Endothelial cell (in vitro differentiated cells): ENCODE results near the gene ACKR2. TPM values are rescaled to one million over a fixed set of nuclear protein-coding genes. Genes with fewer than 3 reads are reported as not detected.

Source experiments
- DNase-seq: peaks from one replicate; pipeline ENCODE4 v3.0.0; 2021; ENCODE audit warnings: low spot score
- H3K27ac Mint-ChIP-seq: one replicate; pipeline ENCODE4 v1.8.0; 2021; ENCODE audit warnings: mixed read lengths, inconsistent platforms; ENCODE audit not compliant: unreplicated experiment
- H3K27me3 Mint-ChIP-seq: one replicate; pipeline ENCODE4 v1.8.0; 2021; ENCODE audit warnings: mild to moderate bottlenecking, moderate library complexity, mixed read lengths, inconsistent platforms; ENCODE audit not compliant: unreplicated experiment
- H3K36me3 Mint-ChIP-seq: one replicate; pipeline ENCODE4 v1.8.0; 2021; ENCODE audit warnings: mild to moderate bottlenecking, low read depth, mixed read lengths, inconsistent platforms; ENCODE audit not compliant: unreplicated experiment
- H3K4me1 Mint-ChIP-seq: one replicate; pipeline ENCODE4 v1.8.0; 2021; ENCODE audit warnings: mild to moderate bottlenecking, mixed read lengths, inconsistent platforms; ENCODE audit not compliant: unreplicated experiment
- H3K4me3 Mint-ChIP-seq: one replicate; pipeline ENCODE4 v1.8.0; 2021; ENCODE audit warnings: mild to moderate bottlenecking, mixed read lengths, inconsistent platforms; ENCODE audit not compliant: unreplicated experiment
- H3K9me3 Mint-ChIP-seq: one replicate; pipeline ENCODE4 v1.8.0; 2021; ENCODE audit warnings: mixed read lengths, inconsistent platforms; ENCODE audit not compliant: unreplicated experiment
- long read RNA-seq: library from polyadenylated mRNA; unstranded; transcript quantifications from one replicate; pipeline ENCODE4 v2.0.0, GENCODE V29; 2020; ENCODE audit not compliant: unreplicated experiment
- total RNA-seq: library from RNA; stranded (reverse); fragmentation: NEBNext Ultra II Directional; extraction: Animal tissue kit (Norgen Biotek cat#: 25700); gene quantifications from one replicate; pipeline ENCODE4 v1.2.1, GENCODE V29; 2021; ENCODE audit not compliant: unreplicated experiment
- TF ChIP-seq, protein P1 (sequence below): fragments of 200-600 bp; sonication (generic); IDR thresholded peaks from one replicate; pipeline ENCODE4 v1.5.0; 2021; ENCODE audit warnings: antibody characterized with exemption; ENCODE audit not compliant: unreplicated experiment

ACKR2 gene, protein sequence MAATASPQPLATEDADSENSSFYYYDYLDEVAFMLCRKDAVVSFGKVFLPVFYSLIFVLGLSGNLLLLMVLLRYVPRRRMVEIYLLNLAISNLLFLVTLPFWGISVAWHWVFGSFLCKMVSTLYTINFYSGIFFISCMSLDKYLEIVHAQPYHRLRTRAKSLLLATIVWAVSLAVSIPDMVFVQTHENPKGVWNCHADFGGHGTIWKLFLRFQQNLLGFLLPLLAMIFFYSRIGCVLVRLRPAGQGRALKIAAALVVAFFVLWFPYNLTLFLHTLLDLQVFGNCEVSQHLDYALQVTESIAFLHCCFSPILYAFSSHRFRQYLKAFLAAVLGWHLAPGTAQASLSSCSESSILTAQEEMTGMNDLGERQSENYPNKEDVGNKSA
- total RNA-seq, result 3.8 TPM
- long read RNA-seq, result 0 reads

DNA sequence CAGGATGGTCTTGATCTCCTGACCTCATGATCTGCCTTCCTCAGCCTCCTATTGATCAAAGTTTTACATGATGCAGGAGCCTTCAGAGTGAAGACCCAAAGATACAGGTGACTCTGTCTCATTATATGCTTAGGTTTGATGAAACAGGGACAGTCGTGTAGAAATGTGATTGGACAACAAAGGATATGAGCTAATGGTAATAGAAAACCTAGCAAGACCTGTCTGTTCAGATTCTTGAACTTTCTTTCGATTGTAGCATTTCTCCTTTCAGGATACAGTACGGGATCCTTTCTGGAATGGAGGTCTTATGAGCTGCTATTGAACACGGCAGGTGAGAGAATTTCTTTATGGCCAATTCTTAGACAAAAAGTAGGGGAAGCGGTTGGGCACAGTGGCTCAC is at the start of gene ACKR2:
TSS of gene ACKR2 (plus strand) at position 244 of the 400 bp plus-strand sequence. CDS start 55,058 bp downstream, outside the sequence.
- no peak within 1 kb of the TSS for H3K4me3 Mint-ChIP-seq
- DNase-seq, result no peak
- H3K36me3 Mint-ChIP-seq, result no peaks in the 10 kb centered on the region
- peak within 1 kb of the TSS; percentile 2 for H3K27ac Mint-ChIP-seq
- TF ChIP-seq, protein P1, sequence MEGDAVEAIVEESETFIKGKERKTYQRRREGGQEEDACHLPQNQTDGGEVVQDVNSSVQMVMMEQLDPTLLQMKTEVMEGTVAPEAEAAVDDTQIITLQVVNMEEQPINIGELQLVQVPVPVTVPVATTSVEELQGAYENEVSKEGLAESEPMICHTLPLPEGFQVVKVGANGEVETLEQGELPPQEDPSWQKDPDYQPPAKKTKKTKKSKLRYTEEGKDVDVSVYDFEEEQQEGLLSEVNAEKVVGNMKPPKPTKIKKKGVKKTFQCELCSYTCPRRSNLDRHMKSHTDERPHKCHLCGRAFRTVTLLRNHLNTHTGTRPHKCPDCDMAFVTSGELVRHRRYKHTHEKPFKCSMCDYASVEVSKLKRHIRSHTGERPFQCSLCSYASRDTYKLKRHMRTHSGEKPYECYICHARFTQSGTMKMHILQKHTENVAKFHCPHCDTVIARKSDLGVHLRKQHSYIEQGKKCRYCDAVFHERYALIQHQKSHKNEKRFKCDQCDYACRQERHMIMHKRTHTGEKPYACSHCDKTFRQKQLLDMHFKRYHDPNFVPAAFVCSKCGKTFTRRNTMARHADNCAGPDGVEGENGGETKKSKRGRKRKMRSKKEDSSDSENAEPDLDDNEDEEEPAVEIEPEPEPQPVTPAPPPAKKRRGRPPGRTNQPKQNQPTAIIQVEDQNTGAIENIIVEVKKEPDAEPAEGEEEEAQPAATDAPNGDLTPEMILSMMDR, result no peak
- peaks cover 16% of the 10 kb centered on the region for H3K4me1 Mint-ChIP-seq
- H3K27me3 Mint-ChIP-seq, result peaks cover 1% of the 10 kb centered on the region
- H3K9me3 Mint-ChIP-seq, result no peaks in the 10 kb centered on the region

DNA sequence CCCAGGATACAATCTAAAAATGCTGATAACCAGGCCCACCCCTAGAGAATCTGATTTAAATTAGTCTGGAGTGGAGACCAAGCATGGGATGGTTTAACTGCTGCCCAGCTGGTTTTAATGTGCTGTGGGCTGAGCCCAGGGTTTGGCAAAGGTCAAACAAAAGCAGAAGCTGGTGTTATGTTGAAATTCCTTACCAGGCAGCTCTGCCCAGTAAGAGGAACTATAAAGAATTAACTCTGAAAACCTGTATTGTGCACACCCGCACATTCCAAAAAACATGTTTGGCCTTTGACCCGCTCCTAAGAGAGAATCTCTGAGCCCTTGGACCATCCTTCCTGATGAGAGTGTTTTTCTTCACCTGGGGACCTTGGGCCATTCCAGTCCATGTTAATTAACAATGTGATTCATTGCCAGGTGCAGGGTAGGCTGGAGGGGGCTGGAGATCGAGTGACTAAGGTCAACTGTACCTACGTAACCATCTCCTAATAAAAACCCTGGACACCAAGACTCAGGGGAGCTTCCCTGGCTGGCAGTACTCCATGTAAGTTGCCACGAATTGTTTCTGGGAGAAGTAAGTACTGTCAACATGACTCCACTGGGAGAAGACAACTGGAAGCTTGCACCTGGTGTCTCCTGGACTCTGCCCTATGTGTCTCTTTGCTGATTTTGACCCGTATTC is 47.1 kb upstream of the ACKR2 start:
- no peak for DNase-seq
- Mint-ChIP-seq H3K27me3 (peaks cover 3% of the 10 kb centered on the region), H3K9me3 (no peaks in the 10 kb centered on the region), H3K4me3 (no peak overlapping the region), H3K36me3 (no peaks in the 10 kb centered on the region), H3K27ac (no peak overlapping the region), H3K4me1 (no peaks in the 10 kb centered on the region)
- TF ChIP-seq, protein P1, result no peak

DNA sequence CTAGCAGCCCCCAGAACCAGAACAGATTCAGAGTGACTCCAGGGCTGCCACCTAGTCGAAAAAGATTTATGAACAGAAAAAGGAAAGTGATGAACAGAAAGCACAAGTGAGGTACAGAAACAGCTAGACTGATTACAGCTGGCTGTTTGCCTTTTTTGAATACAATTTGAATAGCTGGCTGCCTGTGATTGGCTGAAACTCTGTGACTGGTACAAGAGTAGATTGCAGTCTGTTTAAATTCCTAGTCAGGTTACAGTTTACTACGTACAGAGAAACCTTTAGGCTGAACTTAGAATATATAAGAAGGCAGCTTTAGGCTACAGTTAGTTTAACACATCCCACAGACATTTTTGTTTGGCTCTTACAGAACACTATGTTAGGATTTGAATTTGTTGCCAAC is 46.2 kb upstream of the ACKR2 start:
- no peak for DNase-seq

DNA sequence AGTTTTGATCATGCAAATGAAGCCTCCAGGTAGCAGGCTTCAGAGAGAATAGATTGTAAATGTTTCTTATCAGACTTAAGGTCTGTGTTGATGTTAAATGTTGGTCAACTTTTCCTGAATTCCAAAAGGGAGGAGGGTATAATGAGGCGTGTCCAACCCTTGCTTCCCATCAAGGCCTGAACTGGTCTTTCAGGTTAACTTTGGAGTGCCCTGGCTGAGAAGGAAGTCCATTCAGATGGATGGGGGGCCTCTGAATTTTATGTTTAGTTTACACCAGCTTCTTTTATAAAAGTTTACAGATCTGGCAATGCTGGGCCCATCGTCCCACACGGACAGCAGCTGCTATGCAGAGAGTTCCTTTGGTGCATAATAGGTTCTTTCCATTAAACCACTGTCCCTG is 45.1 kb upstream of the ACKR2 start:
- Mint-ChIP-seq H3K36me3 (no peaks in the 10 kb centered on the region), H3K9me3 (no peaks in the 10 kb centered on the region), H3K27ac (no peak overlapping the region), H3K27me3 (peaks cover 3% of the 10 kb centered on the region), H3K4me3 (no peak overlapping the region), H3K4me1 (no peaks in the 10 kb centered on the region)
- no peak for DNase-seq
- TF ChIP-seq, protein P1, result no peak

More for the DNA sequence above, 46.2 kb upstream of the ACKR2 start:
- Mint-ChIP-seq H3K9me3 (no peaks in the 10 kb centered on the region), H3K27ac (no peak overlapping the region), H3K27me3 (peaks cover 3% of the 10 kb centered on the region), H3K4me3 (no peak overlapping the region), H3K36me3 (no peaks in the 10 kb centered on the region), H3K4me1 (no peaks in the 10 kb centered on the region)
- TF ChIP-seq, protein P1, result no peak
